K562 (cell line): ENCODE results near the gene CNOT6.

Experiments
- BHLHE40 ChIP-seq: IDR thresholded peaks from 2 replicates; pipeline ENCODE4 v1.6.1; 2011; ENCODE audit warnings: low read length, improper control_type of control experiment
- BRCA1 ChIP-seq, 2 experiments: fragments of 450-650 bp in 1 of 2; sonication (generic) in 1 of 2; formaldehyde crosslinking in 1 of 2; IDR thresholded peaks; 2 replicates each; pipeline versions ENCODE4 v1.5.0 to v1.6.1; 2017 to 2020; ENCODE audit warnings: mild to moderate bottlenecking in 1 of 2, missing genetic modification reagents in 1 of 2
- CREM ChIP-seq: IDR thresholded peaks from 2 replicates; pipeline ENCODE4 v1.6.1; 2014; ENCODE audit warnings: antibody characterized with exemption, low read depth
- FOS ChIP-seq: IDR thresholded peaks from 3 replicates; pipeline ENCODE4 v1.6.1; 2011; ENCODE audit not compliant: insufficient read length; ENCODE audit errors: extremely low read depth
- HCFC1 ChIP-seq: IDR thresholded peaks from 2 replicates; pipeline ENCODE4 v1.6.1; 2012; ENCODE audit warnings: low read depth, low read length, improper control_type of control experiment
- PPARD ChIP-seq: fragments of 250-450 bp; sonication (Bioruptor Pico); IDR thresholded peaks from 2 replicates; pipeline ENCODE4 v1.8.0; 2022; ENCODE audit warnings: inconsistent platforms, mild to moderate bottlenecking, moderate library complexity
- SP1 ChIP-seq: sonication (generic); formaldehyde crosslinking; IDR thresholded peaks from 2 replicates; pipeline ENCODE4 v1.8.1; 2022; ENCODE audit warnings: mild to moderate bottlenecking, missing genetic modification reagents
- TCF7L2 ChIP-seq: fragments of 150-350 bp; IDR thresholded peaks from 2 replicates; pipeline ENCODE4 v1.6.1; 2016; ENCODE audit warnings: low read depth, mild to moderate bottlenecking, low read length, moderate library complexity
- YY1 ChIP-seq, 3 experiments: IDR thresholded peaks; 2 replicates each; pipeline ENCODE4 v1.6.1; 2011; ENCODE audit warnings: low read length in 2 of 3, mild to moderate bottlenecking in 2 of 3, moderate library complexity in 2 of 3, borderline replicate concordance in 1 of 3, control low read depth in 1 of 3, low read depth in 1 of 3; ENCODE audit not compliant: insufficient read depth in 3 of 3, insufficient replicate concordance in 2 of 3, control insufficient read depth in 1 of 3, insufficient read length in 1 of 3; ENCODE audit errors: extremely low read depth in 1 of 3
- ZNF24 ChIP-seq: fragments of 450-650 bp; IDR thresholded peaks from 2 replicates; pipeline ENCODE4 v1.6.1; 2016
- TF ChIP-seq, protein P1 (sequence below), 3 experiments: IDR thresholded peaks in 2 of 3; conservative IDR thresholded peaks in 1 of 3; 2 replicates each; pipeline ENCODE4 v1.5.1; 2011 to 2012; ENCODE audit warnings: low read length in 3 of 3, mild to moderate bottlenecking in 3 of 3, control low read depth in 2 of 3, improper control_type of control experiment in 1 of 3, inconsistent platforms in 1 of 3, low read depth in 1 of 3, mixed read lengths in 1 of 3, moderate library complexity in 1 of 3; ENCODE audit not compliant: insufficient read depth in 2 of 3
- TF ChIP-seq, protein P2 (sequence below): fragments of 450-650 bp; IDR thresholded peaks from 2 replicates; pipeline ENCODE4 v1.7.1; 2018; ENCODE audit warnings: mild to moderate bottlenecking, low read depth; ENCODE audit not compliant: partially characterized antibody
- TF ChIP-seq, protein P3 (sequence below), 2 experiments: fragments of 450-650 bp; IDR thresholded peaks; 2 replicates each; pipeline ENCODE4 v1.6.1; 2016
- TF ChIP-seq, protein P4 (sequence below): fragments of 250-450 bp; sonication (Bioruptor Pico); IDR thresholded peaks from 2 replicates; pipeline ENCODE4 v1.8.0; 2022; ENCODE audit warnings: moderate library complexity, mild to moderate bottlenecking, inconsistent platforms

DNA sequence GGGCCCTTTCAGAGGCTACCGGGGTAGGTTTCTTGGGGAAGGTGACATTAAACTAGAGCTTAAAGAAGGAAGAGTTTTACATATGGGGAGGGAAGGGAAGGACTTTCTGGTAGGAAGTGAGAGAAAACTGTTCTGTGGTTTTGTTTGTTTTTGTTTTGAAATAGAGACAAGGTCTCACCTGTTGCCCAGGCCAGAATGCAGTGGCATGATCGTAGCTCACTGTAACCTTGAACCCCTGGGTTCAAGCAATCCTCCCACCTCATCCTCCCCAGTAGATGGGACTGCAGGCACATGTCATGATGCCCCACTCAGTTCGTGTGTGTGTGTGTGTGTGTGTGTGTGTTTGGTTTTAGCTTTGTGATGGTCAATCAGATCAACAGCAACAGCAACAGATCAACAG, 37.4 kb upstream of the CNOT6 start:
- TF ChIP-seq HCFC1 (no peak), BRCA1 (IDR thresholded peaks at IDR 0.05) (no peak), BRCA1 (CRISPR knock-in tag; IDR thresholded peaks at IDR 0.05) (no peak), SP1 (CRISPR knock-in tag) (no peak), BHLHE40 (no peak), FOS (no peak), ZNF24 (no peak), TCF7L2 (no peak), PPARD (CRISPR knock-in tag) (no peak), CREM (no peak), YY1 (IDR thresholded peaks at IDR 0.05; ENCODE audit: borderline replicate concordance in 1 of 3, control insufficient read depth in 1 of 3, extremely low read depth in 1 of 3, insufficient read depth in 3 of 3, insufficient read length in 1 of 3, insufficient replicate concordance in 2 of 3, low read depth in 1 of 3, low read length in 2 of 3) (no peak)
- TF ChIP-seq, protein P1, sequence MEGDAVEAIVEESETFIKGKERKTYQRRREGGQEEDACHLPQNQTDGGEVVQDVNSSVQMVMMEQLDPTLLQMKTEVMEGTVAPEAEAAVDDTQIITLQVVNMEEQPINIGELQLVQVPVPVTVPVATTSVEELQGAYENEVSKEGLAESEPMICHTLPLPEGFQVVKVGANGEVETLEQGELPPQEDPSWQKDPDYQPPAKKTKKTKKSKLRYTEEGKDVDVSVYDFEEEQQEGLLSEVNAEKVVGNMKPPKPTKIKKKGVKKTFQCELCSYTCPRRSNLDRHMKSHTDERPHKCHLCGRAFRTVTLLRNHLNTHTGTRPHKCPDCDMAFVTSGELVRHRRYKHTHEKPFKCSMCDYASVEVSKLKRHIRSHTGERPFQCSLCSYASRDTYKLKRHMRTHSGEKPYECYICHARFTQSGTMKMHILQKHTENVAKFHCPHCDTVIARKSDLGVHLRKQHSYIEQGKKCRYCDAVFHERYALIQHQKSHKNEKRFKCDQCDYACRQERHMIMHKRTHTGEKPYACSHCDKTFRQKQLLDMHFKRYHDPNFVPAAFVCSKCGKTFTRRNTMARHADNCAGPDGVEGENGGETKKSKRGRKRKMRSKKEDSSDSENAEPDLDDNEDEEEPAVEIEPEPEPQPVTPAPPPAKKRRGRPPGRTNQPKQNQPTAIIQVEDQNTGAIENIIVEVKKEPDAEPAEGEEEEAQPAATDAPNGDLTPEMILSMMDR (IDR thresholded peaks at IDR 0.05 in 2 of 3, conservative IDR thresholded peaks at IDR 0.05 in 1 of 3; ENCODE audit: insufficient read depth in 2 of 3, low read depth in 1 of 3, low read length in 3 of 3), result no peak
- TF ChIP-seq, protein P2, sequence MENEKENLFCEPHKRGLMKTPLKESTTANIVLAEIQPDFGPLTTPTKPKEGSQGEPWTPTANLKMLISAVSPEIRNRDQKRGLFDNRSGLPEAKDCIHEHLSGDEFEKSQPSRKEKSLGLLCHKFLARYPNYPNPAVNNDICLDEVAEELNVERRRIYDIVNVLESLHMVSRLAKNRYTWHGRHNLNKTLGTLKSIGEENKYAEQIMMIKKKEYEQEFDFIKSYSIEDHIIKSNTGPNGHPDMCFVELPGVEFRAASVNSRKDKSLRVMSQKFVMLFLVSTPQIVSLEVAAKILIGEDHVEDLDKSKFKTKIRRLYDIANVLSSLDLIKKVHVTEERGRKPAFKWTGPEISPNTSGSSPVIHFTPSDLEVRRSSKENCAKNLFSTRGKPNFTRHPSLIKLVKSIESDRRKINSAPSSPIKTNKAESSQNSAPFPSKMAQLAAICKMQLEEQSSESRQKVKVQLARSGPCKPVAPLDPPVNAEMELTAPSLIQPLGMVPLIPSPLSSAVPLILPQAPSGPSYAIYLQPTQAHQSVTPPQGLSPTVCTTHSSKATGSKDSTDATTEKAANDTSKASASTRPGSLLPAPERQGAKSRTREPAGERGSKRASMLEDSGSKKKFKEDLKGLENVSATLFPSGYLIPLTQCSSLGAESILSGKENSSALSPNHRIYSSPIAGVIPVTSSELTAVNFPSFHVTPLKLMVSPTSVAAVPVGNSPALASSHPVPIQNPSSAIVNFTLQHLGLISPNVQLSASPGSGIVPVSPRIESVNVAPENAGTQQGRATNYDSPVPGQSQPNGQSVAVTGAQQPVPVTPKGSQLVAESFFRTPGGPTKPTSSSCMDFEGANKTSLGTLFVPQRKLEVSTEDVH, result no peak
- TF ChIP-seq, protein P3, sequence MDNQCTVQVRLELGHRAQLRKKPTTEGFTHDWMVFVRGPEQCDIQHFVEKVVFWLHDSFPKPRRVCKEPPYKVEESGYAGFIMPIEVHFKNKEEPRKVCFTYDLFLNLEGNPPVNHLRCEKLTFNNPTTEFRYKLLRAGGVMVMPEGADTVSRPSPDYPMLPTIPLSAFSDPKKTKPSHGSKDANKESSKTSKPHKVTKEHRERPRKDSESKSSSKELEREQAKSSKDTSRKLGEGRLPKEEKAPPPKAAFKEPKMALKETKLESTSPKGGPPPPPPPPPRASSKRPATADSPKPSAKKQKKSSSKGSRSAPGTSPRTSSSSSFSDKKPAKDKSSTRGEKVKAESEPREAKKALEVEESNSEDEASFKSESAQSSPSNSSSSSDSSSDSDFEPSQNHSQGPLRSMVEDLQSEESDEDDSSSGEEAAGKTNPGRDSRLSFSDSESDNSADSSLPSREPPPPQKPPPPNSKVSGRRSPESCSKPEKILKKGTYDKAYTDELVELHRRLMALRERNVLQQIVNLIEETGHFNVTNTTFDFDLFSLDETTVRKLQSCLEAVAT (IDR thresholded peaks at IDR 0.05), result no peak
- TF ChIP-seq, protein P4, sequence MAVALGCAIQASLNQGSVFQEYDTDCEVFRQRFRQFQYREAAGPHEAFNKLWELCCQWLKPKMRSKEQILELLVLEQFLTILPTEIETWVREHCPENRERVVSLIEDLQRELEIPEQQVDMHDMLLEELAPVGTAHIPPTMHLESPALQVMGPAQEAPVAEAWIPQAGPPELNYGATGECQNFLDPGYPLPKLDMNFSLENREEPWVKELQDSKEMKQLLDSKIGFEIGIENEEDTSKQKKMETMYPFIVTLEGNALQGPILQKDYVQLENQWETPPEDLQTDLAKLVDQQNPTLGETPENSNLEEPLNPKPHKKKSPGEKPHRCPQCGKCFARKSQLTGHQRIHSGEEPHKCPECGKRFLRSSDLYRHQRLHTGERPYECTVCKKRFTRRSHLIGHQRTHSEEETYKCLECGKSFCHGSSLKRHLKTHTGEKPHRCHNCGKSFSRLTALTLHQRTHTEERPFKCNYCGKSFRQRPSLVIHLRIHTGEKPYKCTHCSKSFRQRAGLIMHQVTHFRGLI (CRISPR knock-in tag), result no peak
